GM18907 (cell line): ENCODE results near the gene SDS.
A peak's percentile ranks its signal among the peaks of the same experiment; 100 is the strongest.
"Not testable (repeated sequence)": the region's sequence is repeated elsewhere in the genome, so short reads cannot be mapped to it uniquely, and the experiment has no call there.

Experiments
- ATAC-seq: cut with Tn5 transposase; IDR thresholded peaks from one replicate; pipeline ENCODE4 v1.9.1; 2021; ENCODE audit warnings: mild to moderate bottlenecking, moderate library complexity; ENCODE audit not compliant: unreplicated experiment

The SDS gene

DNA sequence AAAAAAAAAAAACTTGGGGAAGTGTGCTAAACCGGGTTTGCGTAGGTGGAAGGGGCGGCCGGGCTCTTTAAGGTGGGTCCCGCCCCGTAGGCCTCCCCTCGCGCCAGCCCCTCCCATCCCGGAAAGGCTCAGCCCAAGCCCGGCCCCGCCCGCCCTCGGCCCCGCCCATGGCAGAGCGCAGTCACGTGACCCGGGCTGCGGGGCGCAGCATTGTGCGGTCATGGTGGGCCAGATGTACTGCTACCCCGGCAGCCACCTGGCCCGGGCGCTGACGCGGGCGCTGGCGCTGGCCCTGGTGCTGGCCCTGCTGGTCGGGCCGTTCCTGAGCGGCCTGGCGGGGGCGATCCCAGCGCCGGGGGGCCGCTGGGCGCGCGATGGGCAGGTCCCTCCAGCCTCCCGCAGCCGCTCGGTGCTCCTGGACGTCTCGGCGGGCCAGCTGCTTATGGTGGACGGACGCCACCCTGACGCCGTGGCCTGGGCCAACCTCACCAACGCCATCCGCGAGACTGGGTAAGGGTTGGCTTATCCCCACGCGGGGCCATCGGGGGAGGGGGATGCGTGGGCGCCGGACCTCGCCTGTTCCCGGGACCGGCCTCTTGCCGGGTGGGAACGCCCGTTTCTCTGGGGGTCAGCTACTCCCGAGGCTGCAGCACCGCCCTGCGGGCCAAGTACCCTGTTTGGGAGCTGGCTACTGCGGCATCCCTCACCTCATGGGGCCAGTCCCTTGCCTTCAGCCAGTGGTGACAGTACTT is 45.1 kb downstream of the SDS start, which contains the start of gene PLBD2:
Gene PLBD2 (plus strand): TSS at position 207 of the 752 bp plus-strand sequence. CDS start 14 bp downstream, at position 221.
- ATAC-seq: peak; percentile 89

DNA sequence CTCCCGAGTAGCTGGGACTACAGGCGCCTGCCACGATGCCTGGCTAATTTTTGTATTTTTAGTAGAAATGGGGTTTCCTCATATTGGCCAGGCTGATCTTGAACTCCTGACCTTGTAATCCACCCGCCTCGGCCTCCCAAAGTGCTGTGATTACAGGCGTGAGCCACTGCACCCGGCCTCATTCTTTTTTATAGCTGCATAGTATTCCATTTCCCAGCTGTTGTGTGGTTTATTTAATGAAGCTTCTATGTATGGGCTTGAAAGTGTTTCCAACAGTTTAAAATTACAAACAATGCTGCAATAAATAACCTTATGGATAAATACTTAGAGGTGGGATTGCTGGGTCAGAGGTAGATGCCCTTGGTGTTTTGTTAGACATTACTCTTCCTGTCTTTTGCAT is 49.5 kb downstream of the SDS start:
- not testable (repeated sequence) for ATAC-seq

DNA sequence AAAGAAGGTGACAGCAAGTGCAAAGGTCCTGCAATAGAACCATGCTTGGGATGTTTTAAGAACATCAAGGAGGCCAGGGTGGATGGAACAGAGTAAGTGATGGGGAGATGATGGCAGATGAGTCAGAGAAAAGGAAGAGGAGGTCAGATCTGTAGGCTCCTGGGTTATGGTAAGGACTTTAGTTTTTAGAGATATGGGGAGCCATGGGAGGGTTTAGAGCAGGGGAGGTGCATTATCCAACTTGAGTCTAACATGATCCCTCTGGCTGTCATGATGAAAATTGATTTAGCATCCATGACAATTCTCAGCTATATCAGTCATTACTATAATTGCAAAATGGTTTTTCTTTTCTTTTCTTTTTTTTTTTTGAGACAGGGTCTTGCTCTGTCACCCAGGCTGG is 52.6 kb downstream of the SDS start:
- ATAC-seq: no peak

DNA sequence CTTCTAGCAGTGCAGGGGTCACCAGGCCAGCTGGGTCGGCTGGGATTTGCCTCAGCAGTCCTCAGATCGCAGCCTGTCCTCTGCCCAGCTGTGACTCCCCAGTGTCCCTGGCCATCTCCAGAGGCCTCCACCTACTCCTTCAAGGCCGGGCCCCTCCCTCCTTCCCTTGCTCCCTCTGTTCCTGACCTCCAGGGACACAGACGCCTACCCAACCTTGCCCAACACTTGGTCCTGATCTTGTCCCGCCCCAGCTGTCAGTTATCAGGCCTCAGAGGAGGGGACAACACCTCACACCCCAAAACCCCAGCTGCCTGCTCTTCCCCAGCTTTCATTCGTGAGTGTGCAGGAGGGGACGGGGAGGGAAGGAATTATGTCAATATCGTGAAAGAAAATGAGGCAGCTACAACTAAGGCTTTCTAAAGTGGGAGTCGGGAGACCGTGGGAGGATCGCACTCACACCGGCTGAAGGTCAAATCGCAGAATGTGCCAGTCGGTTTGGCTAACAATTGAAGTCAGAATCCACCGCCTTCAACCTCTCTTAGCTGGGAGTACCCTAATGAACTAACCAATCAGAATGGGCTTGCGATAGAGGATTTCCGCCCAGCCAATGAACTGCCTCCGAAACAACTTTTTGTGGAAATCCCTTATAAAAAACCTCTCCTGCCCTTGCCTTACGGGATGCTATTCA is 54.7 kb downstream of the SDS start:
- ATAC-seq: no peak

DNA sequence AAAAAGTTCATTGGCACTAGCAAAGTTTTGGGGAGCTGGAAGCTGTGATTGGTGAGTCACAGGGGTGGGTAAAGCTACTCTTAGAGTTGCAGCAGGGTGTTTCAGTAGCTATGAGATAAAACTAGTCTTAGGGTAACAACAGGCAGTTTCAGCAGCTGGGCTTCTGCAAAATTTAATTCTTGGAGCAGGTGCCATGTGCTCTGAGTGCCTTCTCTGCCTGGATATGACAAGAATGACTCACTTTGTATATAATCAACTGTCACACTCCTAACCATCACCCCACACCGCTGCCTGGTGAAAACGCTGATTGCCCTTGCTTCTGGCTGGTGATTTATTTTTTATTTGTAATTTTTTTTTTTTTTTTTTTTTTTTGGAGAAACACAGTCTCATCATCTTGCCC is 55.8 kb downstream of the SDS start:
- ATAC-seq: no peak

DNA sequence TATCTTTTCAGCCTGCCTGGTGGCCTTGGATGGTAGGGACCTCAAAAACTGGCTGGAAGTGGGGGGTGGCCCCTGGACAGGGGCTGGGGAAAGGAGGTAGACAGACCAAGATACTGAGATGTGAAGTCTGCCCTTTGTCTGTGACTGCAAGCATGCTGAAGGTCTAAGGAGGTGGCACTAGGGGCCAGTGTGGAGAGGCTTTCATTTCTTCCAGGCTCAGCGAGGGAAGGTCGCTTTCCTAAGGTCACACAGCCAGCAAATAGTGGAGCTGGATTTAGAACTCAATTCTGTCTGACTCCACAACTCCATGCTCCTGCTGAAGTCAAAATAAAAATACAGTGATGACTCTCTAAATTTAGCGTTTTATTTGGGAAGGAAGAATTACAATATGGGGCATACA is 56.6 kb downstream of the SDS start:
- no peak for ATAC-seq

DNA sequence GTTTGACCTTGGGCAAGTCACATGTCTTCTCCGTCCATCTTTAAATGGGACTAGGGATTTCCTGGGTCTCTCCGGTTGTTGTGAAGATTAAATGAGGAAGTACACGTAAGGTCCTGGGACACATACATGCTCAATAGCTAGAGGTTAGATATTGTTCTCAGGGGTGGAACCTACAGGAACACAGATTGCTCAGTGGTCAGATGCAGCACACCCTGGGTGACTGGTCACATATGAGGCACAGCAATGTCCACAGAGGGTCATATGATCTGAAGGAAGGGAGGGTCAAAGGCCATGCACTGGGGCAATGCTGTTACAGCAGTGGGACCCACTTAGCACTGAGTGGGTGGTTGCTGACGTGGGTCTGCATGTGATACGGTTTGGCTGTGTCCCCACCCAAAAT is 57.3 kb downstream of the SDS start:
- ATAC-seq: no peak

DNA sequence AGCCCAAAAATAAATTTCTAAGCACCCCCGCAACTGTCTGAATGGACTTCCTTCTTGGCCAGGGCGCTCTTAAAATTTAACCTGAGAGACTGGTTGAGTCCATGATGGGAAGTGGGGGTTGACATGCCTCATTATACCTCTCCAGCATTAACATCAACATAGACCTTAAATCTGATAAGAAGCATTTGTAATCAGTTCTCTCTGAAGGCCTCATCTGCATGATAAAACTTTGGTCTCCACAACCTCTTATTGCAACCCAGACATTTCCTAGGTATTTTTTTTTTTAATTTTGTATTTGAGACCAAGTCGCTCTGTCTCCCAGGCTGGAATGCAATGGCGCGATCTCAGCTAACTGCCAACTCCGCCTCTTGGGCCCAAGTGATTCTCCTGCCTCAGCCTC is 58.4 kb downstream of the SDS start:
- ATAC-seq: no peak
